Hepatocyte (in vitro differentiated cells): ENCODE results near the gene SGO2.

Experiments used
- EZH2 ChIP-seq: fragments of 200-600 bp; sonication (generic); IDR thresholded peaks from 2 replicates; pipeline ENCODE4 v1.6.1; 2016; ENCODE audit warnings: antibody characterized with exemption, mild to moderate bottlenecking, borderline replicate concordance
- EZH2phosphoT487 ChIP-seq: fragments of 200-600 bp; sonication (generic); IDR thresholded peaks from one replicate; pipeline ENCODE4 v1.6.1; 2018; ENCODE audit warnings: antibody characterized with exemption, mild to moderate bottlenecking, low read depth, moderate library complexity; ENCODE audit not compliant: unreplicated experiment, severe bottlenecking
- TF ChIP-seq, protein P1 (sequence below): fragments of 200-600 bp; sonication (generic); IDR thresholded peaks from 2 replicates; pipeline ENCODE4 v1.5.1; 2016; ENCODE audit warnings: antibody characterized with exemption, mild to moderate bottlenecking; ENCODE audit not compliant: poor library complexity

DNA sequence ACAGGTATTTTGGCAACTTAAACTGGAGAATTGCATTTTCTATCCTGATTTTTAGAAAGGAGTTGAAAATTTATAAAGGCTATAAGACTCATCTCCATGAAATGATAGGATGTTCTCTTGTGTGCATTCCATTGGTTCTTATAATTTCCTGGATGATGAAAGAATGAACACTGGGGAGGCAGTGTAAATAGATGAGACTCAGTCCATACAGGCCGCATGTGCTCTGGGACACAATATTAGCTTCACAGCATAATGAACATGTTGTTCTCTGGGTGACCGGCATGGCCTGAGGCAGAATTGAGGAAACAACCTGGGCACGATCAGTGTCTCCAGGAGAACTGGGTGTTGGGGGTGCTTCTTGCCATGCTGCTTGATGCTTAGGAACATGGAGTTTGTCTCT, 98.7 kb downstream of the SGO2 start:
- TF ChIP-seq EZH2, result no peak
- TF ChIP-seq, protein P1, sequence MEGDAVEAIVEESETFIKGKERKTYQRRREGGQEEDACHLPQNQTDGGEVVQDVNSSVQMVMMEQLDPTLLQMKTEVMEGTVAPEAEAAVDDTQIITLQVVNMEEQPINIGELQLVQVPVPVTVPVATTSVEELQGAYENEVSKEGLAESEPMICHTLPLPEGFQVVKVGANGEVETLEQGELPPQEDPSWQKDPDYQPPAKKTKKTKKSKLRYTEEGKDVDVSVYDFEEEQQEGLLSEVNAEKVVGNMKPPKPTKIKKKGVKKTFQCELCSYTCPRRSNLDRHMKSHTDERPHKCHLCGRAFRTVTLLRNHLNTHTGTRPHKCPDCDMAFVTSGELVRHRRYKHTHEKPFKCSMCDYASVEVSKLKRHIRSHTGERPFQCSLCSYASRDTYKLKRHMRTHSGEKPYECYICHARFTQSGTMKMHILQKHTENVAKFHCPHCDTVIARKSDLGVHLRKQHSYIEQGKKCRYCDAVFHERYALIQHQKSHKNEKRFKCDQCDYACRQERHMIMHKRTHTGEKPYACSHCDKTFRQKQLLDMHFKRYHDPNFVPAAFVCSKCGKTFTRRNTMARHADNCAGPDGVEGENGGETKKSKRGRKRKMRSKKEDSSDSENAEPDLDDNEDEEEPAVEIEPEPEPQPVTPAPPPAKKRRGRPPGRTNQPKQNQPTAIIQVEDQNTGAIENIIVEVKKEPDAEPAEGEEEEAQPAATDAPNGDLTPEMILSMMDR, result no peak
- TF ChIP-seq EZH2phosphoT487, result no peak
